Skin epidermis (tissue), 12 donors: ENCODE measurements around the gene LYSMD1.

Experiments
- H3K27ac ChIP-seq, 21 experiments: fragments of 200-600 bp; sonication (generic) in 11 of 21; one replicate each; pipeline ENCODE4 v1.5.0; 2020; ENCODE audit warnings: mild to moderate bottlenecking in 3 of 21, inconsistent platforms in 2 of 21, moderate library complexity in 2 of 21
- H3K4me3 ChIP-seq, 7 experiments: fragments of 200-600 bp; sonication (generic) in 2 of 7; one replicate each; pipeline ENCODE4 v1.5.0; 2020; ENCODE audit warnings: inconsistent platforms in 2 of 7, mild to moderate bottlenecking in 2 of 7, moderate library complexity in 1 of 7

Gene LYSMD1

GRCh38 chr1:151145304-151146071 lies 20.2 kb downstream of the LYSMD1 start:
- H3K4me3 ChIP-seq, result peak overlapping the region; percentile 59 to 92 (median 64)
- peak overlapping the region in 11 of 21 experiments; percentile 57 to 82 (median 75) for H3K27ac ChIP-seq

DNA sequence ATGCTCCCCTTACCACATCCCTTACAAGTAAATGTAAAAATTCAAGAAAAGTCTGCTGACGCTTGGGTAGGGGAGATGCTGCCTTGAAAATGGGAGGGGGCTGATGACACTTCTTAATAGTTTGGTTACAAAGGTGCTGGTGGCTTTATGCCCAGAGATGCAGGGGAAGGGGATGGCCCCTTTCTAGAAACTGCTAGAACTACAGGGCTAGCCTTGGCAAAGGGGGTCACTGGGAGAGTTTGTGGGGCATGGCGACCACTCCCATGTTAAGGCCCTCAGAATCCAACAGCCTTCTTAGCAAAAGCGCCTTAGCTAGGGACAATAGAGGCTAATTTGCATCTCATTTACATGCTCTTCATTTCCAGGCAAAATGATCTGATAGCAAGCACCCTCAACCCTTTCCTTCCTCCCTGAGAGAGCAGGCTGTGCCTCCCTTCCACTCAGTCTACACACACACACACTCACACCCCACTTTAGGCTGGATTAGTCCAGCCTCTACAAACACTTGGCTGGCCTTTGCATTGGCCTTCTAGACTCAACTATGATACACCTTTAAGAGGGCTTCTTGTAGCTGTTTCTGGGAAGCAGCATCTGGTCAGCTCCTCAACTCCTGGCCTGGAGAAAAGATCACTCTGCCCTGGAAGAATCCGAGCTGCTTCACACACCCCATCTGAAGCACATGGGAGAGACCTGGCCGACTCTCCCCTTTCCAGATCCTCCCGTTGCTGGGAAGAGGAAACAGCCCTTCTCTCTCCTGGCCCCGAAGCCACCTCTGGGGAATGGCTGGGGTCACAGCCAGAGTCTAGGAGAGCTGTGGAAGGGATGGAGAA lies 21.0 kb downstream of the LYSMD1 start:
- H3K4me3 ChIP-seq, result peak overlapping the region in 6 of 7 experiments; percentile 59 to 92 (median 69)

DNA sequence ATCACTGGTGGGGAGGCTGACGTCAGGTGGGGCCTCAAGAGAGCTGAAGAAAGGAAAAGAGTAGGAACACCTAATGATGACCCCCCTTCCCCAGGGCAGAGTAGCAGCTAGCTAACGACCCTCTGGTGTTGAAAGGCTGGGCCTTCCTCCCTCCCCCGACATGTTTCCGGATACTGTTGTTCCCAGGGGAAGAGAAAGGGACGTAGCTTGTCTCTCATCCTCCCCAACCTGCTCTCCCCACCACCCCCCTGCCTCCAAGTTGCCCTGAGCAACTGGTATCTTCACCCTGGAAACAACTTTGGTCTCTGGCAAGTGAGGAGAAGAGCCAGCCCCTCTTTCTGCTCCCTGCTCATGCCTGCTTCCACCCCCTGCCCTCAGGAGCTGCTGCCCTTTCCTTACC lies 21.7 kb downstream of the LYSMD1 start:
- H3K4me3 ChIP-seq, result no peak overlapping the region
- peak overlapping the region in 1 of 21 experiments; percentile 0 for H3K27ac ChIP-seq

More for the DNA sequence above, 21.0 kb downstream of the LYSMD1 start:
- peak overlapping the region in 5 of 21 experiments; percentile 75 to 82 (median 79) for H3K27ac ChIP-seq

DNA sequence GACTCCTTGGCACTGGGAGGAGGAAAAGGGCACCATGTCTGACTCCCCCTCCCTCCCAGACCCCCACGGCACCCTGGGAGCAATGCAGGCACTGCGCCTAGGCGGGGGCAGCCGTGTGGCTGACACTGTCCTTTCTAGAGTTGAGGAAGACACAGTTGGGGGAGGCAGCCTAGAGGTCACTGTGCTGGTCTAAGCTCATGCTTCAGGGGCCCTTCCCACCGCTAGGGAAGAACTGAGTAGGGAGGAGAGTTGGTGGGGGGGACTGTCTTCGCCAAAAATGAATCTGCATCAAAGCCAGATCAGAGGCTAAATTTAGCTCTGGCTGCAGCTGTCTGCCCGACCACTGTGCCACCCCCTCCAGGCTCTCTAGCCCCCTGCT lies 22.7 kb downstream of the LYSMD1 start:
- H3K4me3 ChIP-seq, result no peak overlapping the region
- no peak overlapping the region for H3K27ac ChIP-seq

- no peak overlapping the region for H3K27ac ChIP-seq
- no peak overlapping the region for H3K4me3 ChIP-seq
These were observed 23.2 kb downstream of the LYSMD1 start for GRCh38 chr1:151142411-151143056.

- H3K4me3 ChIP-seq, result no peak overlapping the region
- no peak overlapping the region for H3K27ac ChIP-seq
These were observed 27.9 kb downstream of the LYSMD1 start for GRCh38 chr1:151137789-151138188.

GRCh38 chr1:151135433-151136385 lies 30.0 kb downstream of the LYSMD1 start:
- Histone ChIP-seq H3K27ac (no peak overlapping the region), H3K4me3 (no peak overlapping the region)

DNA sequence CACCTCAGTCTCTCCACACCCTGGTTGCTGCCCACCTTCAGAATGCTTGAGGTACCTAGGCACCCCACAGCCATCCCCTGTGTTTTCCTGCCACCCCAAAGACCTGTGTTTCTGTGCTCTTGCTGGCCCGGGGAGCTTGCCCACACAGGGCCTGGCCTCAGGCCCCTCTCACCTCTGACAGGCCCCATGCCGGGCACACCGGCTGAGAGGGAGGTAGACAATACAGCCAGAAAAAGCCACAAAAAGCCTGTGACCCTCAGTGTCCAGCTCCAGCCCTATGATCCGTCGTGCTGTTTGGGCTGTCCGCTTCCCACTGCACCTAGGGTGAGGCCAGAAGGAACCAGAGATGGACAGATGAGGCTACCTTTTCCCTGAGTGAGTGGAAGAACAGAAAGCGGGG lies 30.7 kb downstream of the LYSMD1 start:
- no peak overlapping the region for H3K27ac ChIP-seq
- H3K4me3 ChIP-seq, result no peak overlapping the region

GRCh38 chr1:151134396-151134795 lies 31.3 kb downstream of the LYSMD1 start:
- H3K27ac ChIP-seq, result no peak overlapping the region
- no peak overlapping the region for H3K4me3 ChIP-seq

DNA sequence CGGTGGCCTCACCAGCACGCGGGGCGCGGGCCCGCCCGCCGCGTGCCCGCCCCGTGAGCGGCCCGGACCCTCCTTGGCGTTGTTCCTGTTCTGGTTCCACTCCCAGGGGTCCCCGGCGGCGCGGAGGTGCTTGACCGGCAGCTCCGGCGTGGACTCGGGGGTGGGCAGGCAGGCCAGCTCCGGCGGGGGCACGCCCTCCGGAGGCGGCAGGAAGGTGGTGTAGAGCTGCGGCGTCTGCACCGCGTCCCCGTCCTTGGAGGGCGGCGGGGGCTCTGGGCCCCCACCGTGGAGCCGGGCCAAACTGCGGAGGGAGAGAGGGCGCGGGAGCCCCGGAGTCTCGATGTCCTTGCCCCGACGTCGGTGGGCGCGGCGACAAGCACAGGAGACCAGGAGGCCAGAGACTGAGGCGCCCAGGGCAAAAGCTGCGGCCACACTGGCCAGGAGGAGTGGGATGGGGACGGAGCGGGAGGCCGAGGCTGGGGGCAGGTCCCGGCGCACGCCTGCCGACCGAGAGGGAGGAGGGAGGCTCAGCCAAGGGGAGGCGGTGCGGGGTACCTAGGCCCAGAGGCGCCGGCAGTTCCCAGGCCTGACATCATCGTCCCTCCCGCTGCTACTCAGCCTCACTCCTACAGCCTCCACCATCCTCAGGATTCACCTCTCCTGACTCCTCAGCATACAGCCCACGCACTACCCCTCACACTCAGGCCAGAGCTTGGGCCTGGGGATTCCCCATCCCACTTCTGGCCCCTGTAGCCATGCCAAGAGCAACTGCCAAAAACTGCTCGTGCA lies 32.5 kb downstream of the LYSMD1 start:
- Histone ChIP-seq H3K27ac (no peak overlapping the region), H3K4me3 (no peak overlapping the region)

- Histone ChIP-seq H3K27ac (peak overlapping the region in 7 of 21 experiments; percentile 1 to 66 (median 46)), H3K4me3 (peak overlapping the region in 3 of 7 experiments; percentile 13 to 31 (median 22))
These were observed 33.2 kb downstream of the LYSMD1 start for GRCh38 chr1:151132335-151133017.

DNA sequence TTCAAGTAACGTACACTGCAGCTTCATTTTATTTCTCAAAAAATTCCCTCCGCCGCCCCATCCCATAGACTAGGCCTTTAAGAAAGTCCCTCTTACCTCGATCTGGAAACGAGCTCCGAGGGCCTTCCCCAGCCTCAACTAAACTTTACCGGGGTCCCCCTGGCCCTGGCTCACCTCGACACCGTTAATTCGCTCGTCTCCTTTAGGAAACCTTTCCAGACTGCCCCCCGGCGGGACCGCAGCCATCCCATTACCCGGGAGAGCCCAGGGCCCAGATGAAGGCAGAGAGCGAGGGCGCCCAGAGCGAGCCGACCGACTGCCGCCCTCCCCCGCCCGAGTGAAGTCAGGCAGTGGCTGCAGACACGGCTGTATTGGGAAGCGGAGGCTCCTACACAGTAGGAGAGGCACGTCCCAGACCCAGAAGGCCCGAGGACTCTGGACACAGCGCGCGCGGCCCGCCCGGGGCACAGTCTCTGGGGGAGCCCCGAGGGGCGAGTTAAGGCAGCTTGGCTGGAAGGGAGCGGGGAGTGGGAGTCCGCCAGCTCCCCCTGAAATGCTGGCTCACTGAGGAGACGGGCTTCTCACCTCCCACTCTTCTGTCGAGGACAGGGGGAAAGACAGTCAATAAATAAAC lies 33.9 kb downstream of the LYSMD1 start:
- peak overlapping the region in 17 of 21 experiments; percentile 1 to 72 (median 36) for H3K27ac ChIP-seq
- H3K4me3 ChIP-seq, result peak overlapping the region; percentile 13 to 33 (median 23)

DNA sequence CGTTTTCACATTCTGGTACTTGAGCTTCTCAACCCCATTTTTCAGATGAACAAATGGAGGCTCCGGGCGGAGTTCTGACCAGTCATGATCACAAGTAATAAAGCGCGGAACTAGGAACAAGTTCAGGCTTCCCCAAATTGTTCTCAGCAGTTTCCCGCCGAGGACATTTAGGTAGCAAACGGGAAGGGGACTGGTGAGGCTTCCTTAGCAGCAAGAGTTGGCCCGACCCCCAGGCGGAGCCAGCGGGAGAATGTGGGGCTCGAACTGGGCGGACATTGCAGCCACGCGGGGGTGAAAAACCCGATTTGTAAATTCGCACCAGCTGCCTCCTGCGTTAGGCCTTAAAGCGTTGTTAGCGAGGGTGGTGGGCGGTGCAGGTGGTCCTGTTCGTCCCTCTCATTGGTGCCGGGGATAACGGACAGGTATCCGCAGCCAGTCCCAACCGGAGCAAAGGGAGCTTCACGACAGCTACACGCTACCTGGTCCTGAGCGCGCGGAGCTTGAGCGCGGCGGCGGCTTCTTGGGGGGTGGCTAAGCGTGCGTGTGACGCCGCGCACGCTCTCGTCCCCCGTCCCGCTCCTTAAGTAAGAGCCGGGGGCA lies 34.6 kb downstream of the LYSMD1 start:
- Histone ChIP-seq H3K27ac (peak overlapping the region in 17 of 21 experiments; percentile 0 to 72 (median 36)), H3K4me3 (peak overlapping the region; percentile 13 to 33 (median 23))

- no peak overlapping the region for H3K27ac ChIP-seq
- H3K4me3 ChIP-seq, result no peak overlapping the region
These were observed 36.9 kb downstream of the LYSMD1 start for GRCh38 chr1:151128800-151129199.

- no peak overlapping the region for H3K4me3 ChIP-seq
- H3K27ac ChIP-seq, result no peak overlapping the region
These were observed 40.8 kb downstream of the LYSMD1 start for GRCh38 chr1:151124763-151125403.

- H3K27ac ChIP-seq, result no peak overlapping the region
- no peak overlapping the region for H3K4me3 ChIP-seq
These were observed 51.8 kb downstream of the LYSMD1 start for GRCh38 chr1:151113877-151114276.
